ENCODE results near the gene SH3GL3. TPM values are rescaled to one million over a fixed set of nuclear protein-coding genes. Genes with fewer than 3 reads are reported as not detected.

SH3GL3 gene
- total RNA-seq, 1 donor from 2014 or later, result 0.88 TPM

GRCh38 chr15:83462026-83462425 is 14.9 kb downstream of the SH3GL3 start:
- no peak for DNase-seq (ENCODE audit: low read depth)

GRCh38 chr15:83462953-83463433 is 15.9 kb downstream of the SH3GL3 start:
- no peak for DNase-seq (ENCODE audit: low read depth)

- no peak for DNase-seq (ENCODE audit: low read depth)
These were observed 23.7 kb downstream of the SH3GL3 start for GRCh38 chr15:83470887-83471286.

GRCh38 chr15:83471307-83471866 is 24.2 kb downstream of the SH3GL3 start:
- no peak for DNase-seq (ENCODE audit: low read depth)

GRCh38 chr15:83472151-83472550 is 25.0 kb downstream of the SH3GL3 start:
- DNase-seq (ENCODE audit: low read depth), result no peak

- no peak for DNase-seq (ENCODE audit: low read depth)
These were observed 25.7 kb downstream of the SH3GL3 start for GRCh38 chr15:83472797-83473196.

- no peak for DNase-seq (ENCODE audit: low read depth)
These were observed 27.4 kb downstream of the SH3GL3 start for GRCh38 chr15:83474578-83474977.

GRCh38 chr15:83475551-83475950 is 28.4 kb downstream of the SH3GL3 start:
- DNase-seq (ENCODE audit: low read depth), result peak; percentile 5

GRCh38 chr15:83476066-83476465 is 28.9 kb downstream of the SH3GL3 start:
- DNase-seq (ENCODE audit: low read depth), result no peak

- no peak for DNase-seq (ENCODE audit: low read depth)
These were observed 29.6 kb downstream of the SH3GL3 start for GRCh38 chr15:83476708-83477107.

- no peak for DNase-seq (ENCODE audit: low read depth)
These were observed 30.1 kb downstream of the SH3GL3 start for GRCh38 chr15:83477172-83477807.

GRCh38 chr15:83477808-83478537 is 30.8 kb downstream of the SH3GL3 start:
- no peak for DNase-seq (ENCODE audit: low read depth)

GRCh38 chr15:83483612-83484011 is 36.5 kb downstream of the SH3GL3 start:
- no peak for DNase-seq (ENCODE audit: low read depth)

GRCh38 chr15:83484636-83485035 is 37.5 kb downstream of the SH3GL3 start:
- no peak for DNase-seq (ENCODE audit: low read depth)

- DNase-seq (ENCODE audit: low read depth), result no peak
These were observed 39.2 kb downstream of the SH3GL3 start for GRCh38 chr15:83486363-83486762.

- DNase-seq (ENCODE audit: low read depth), result no peak
These were observed 40.4 kb downstream of the SH3GL3 start for GRCh38 chr15:83487519-83487918.

GRCh38 chr15:83489690-83490089 is 42.5 kb downstream of the SH3GL3 start:
- no peak for DNase-seq (ENCODE audit: low read depth)

- DNase-seq (ENCODE audit: low read depth), result no peak
These were observed 44.3 kb downstream of the SH3GL3 start for GRCh38 chr15:83491486-83491885.

GRCh38 chr15:83496766-83497165 is 49.6 kb downstream of the SH3GL3 start:
- DNase-seq (ENCODE audit: low read depth), result no peak

- no peak for DNase-seq (ENCODE audit: low read depth)
These were observed 51.2 kb downstream of the SH3GL3 start for GRCh38 chr15:83498374-83498773.

GRCh38 chr15:83498801-83499200 is 51.7 kb downstream of the SH3GL3 start:
- no peak for DNase-seq (ENCODE audit: low read depth)

GRCh38 chr15:83499476-83499875 is 52.3 kb downstream of the SH3GL3 start:
- no peak for DNase-seq (ENCODE audit: low read depth)

Measured in myocyte (in vitro differentiated cells).